KMS-11 (cell line): ENCODE data around the gene NFYB.

Experiments
- H2AFZ ChIP-seq: fragments of 200-600 bp; sonication (generic); 2 replicates; pipeline ENCODE4 v1.6.1; 2016; ENCODE audit warnings: antibody characterized with exemption, mixed run types, low read depth
- H3K27ac ChIP-seq: fragments of 200-600 bp; sonication (generic); 2 replicates; pipeline ENCODE4 v1.6.1; 2016; ENCODE audit warnings: mild to moderate bottlenecking, mixed run types
- H3K27me3 ChIP-seq: fragments of 200-600 bp; sonication (generic); 2 replicates; pipeline ENCODE4 v1.6.1; 2017; ENCODE audit warnings: mild to moderate bottlenecking, low read depth, mixed run types, moderate library complexity; ENCODE audit not compliant: insufficient read depth
- H3K36me3 ChIP-seq: fragments of 200-600 bp; sonication (generic); 2 replicates; pipeline ENCODE4 v1.6.1; 2017; ENCODE audit warnings: mild to moderate bottlenecking, mixed run types; ENCODE audit not compliant: insufficient read depth
- H3K4me1 ChIP-seq: fragments of 200-600 bp; sonication (generic); 2 replicates; pipeline ENCODE4 v1.6.1; 2016; ENCODE audit warnings: mild to moderate bottlenecking, low read depth, mixed run types; ENCODE audit not compliant: poor library complexity, severe bottlenecking
- H3K4me2 ChIP-seq: fragments of 200-600 bp; sonication (generic); 2 replicates; pipeline ENCODE4 v1.7.0; 2016; ENCODE audit warnings: mild to moderate bottlenecking, mixed run types
- H3K4me3 ChIP-seq: fragments of 200-600 bp; sonication (generic); IDR thresholded peaks from 2 replicates; pipeline ENCODE4 v1.6.1; 2017; ENCODE audit warnings: low read depth, low read length, mixed read lengths; ENCODE audit not compliant: insufficient read depth
- H3K79me2 ChIP-seq: fragments of 200-600 bp; sonication (generic); 2 replicates; pipeline ENCODE4 v1.6.1; 2016; ENCODE audit warnings: low read depth, mixed run types; ENCODE audit not compliant: insufficient read depth
- H3K9ac ChIP-seq: fragments of 200-600 bp; sonication (generic); 2 replicates; pipeline ENCODE4 v1.6.1; 2016; ENCODE audit warnings: mild to moderate bottlenecking, mixed run types
- H4K20me1 ChIP-seq: fragments of 200-600 bp; sonication (generic); 2 replicates; pipeline ENCODE4 v1.6.1; 2016; ENCODE audit warnings: mild to moderate bottlenecking, mixed run types; ENCODE audit not compliant: insufficient read depth
- TF ChIP-seq, protein P1 (sequence below): fragments of 200-600 bp; sonication (generic); conservative IDR thresholded peaks from 2 replicates; pipeline ENCODE4 v1.6.1; 2017; ENCODE audit warnings: low read depth, mild to moderate bottlenecking, antibody characterized with exemption, low read length, moderate library complexity, mixed read lengths

The NFYB gene

DNA sequence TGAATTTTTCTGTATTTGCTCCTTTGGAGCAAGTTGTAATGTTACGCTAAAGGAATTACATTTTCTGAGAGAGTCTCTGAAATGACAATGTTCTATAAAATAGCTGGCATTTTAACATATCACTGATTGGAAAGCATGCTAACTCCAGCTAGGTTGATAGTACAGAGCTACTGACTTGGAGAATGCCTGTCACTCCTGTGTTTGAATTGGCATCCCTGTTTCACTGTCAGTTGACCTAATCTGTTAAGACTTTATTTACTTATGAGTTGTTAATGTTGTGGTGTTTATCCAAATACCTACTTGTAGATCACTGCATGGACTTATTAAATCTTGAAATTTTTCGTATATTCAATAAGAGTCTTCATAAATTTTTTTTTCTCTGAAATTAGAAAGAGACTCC lies 40.1 kb downstream of the NFYB start:
- H3K4me3 ChIP-seq, result no peak overlapping the region
- no peak overlapping the region for H3K27ac ChIP-seq
- H3K79me2 ChIP-seq, result no peaks in the 10 kb centered on the region
- H3K36me3 ChIP-seq, result no peaks in the 10 kb centered on the region
- H2AFZ ChIP-seq, result no peak overlapping the region
- no peaks in the 10 kb centered on the region for H3K4me1 ChIP-seq
- TF ChIP-seq, protein P1, sequence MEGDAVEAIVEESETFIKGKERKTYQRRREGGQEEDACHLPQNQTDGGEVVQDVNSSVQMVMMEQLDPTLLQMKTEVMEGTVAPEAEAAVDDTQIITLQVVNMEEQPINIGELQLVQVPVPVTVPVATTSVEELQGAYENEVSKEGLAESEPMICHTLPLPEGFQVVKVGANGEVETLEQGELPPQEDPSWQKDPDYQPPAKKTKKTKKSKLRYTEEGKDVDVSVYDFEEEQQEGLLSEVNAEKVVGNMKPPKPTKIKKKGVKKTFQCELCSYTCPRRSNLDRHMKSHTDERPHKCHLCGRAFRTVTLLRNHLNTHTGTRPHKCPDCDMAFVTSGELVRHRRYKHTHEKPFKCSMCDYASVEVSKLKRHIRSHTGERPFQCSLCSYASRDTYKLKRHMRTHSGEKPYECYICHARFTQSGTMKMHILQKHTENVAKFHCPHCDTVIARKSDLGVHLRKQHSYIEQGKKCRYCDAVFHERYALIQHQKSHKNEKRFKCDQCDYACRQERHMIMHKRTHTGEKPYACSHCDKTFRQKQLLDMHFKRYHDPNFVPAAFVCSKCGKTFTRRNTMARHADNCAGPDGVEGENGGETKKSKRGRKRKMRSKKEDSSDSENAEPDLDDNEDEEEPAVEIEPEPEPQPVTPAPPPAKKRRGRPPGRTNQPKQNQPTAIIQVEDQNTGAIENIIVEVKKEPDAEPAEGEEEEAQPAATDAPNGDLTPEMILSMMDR, result no peak
- H4K20me1 ChIP-seq, result no peaks in the 10 kb centered on the region
- H3K4me2 ChIP-seq, result no peak overlapping the region
- no peaks in the 10 kb centered on the region for H3K27me3 ChIP-seq
- H3K9ac ChIP-seq, result no peak overlapping the region

DNA sequence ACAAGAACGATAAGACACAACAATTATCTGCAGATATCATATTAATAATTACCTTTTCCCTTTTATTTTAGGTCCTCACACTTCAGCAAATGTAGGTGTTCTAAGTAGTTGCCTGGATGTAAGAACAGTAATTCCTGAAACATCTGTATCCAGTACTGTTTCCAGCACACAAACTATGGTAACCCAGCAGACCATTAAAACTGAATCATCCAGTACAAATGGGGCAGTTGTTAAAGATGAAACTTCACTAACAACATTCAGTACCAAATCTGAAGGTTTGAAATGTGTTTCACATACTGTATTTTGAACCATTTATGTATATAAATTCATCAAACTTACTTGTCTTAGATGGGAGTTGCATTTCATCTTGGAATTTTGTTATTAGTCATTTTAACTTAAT lies 42.7 kb downstream of the NFYB start:
- H2AFZ ChIP-seq, result no peak overlapping the region
- H3K4me3 ChIP-seq, result no peak overlapping the region
- no peaks in the 10 kb centered on the region for H3K79me2 ChIP-seq
- no peaks in the 10 kb centered on the region for H4K20me1 ChIP-seq
- no peak overlapping the region for H3K9ac ChIP-seq
- H3K27ac ChIP-seq, result no peak overlapping the region
- no peak overlapping the region for H3K4me2 ChIP-seq
- TF ChIP-seq, protein P1, result no peak
- no peaks in the 10 kb centered on the region for H3K4me1 ChIP-seq
- no peaks in the 10 kb centered on the region for H3K36me3 ChIP-seq
- no peaks in the 10 kb centered on the region for H3K27me3 ChIP-seq

DNA sequence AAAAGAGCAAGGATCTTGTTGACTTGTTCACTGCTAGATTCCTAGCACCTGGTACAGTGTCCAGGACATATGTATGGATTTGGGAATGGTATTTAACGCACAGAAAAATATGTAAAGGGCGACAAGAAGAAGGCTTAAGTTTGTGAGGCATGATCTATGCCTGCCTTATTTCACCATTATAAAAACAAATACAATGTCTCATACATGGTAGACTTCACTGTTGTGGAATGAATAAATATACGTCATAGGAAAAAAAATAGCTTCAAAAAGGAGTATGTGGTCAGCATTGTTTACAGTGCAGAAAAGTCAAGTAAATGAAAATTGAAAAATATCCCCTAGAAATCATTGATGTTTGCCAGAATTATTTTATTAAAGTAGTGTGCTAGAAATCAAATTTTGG lies 43.7 kb downstream of the NFYB start:
- H3K4me2 ChIP-seq, result no peak overlapping the region
- H3K4me3 ChIP-seq, result no peak overlapping the region
- H3K36me3 ChIP-seq, result no peaks in the 10 kb centered on the region
- no peak overlapping the region for H2AFZ ChIP-seq
- H3K79me2 ChIP-seq, result no peaks in the 10 kb centered on the region
- no peaks in the 10 kb centered on the region for H3K4me1 ChIP-seq
- H3K27ac ChIP-seq, result no peak overlapping the region
- TF ChIP-seq, protein P1, result no peak
- no peaks in the 10 kb centered on the region for H3K27me3 ChIP-seq
- H3K9ac ChIP-seq, result no peak overlapping the region
- H4K20me1 ChIP-seq, result no peaks in the 10 kb centered on the region

DNA sequence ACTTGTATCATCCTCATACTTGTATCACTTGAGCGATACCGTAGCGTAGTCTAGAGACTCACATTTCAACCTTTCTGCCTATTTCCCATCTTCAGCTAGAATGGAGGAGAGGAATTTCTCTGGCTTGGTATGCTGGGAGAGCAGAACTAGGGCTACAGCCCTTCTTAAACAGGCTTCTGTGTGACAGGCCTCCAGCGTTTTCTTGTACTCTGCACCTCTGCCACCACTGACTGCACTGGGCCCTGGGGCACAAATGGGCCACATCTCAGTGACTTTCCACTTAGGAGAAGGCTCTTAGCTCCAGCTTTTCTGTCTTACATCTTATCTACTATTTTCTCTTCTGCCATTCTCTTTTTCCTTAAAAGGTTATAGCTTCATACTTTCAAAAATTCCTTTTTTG lies 46.9 kb downstream of the NFYB start:
- Histone ChIP-seq H3K79me2 (no peaks in the 10 kb centered on the region), H3K4me2 (no peak overlapping the region), H3K9ac (no peak overlapping the region), H3K36me3 (no peaks in the 10 kb centered on the region), H2AFZ (no peak overlapping the region), H3K27me3 (no peaks in the 10 kb centered on the region), H3K27ac (no peak overlapping the region), H3K4me1 (no peaks in the 10 kb centered on the region), H4K20me1 (no peaks in the 10 kb centered on the region), H3K4me3 (no peak overlapping the region)
- TF ChIP-seq, protein P1, result no peak

DNA sequence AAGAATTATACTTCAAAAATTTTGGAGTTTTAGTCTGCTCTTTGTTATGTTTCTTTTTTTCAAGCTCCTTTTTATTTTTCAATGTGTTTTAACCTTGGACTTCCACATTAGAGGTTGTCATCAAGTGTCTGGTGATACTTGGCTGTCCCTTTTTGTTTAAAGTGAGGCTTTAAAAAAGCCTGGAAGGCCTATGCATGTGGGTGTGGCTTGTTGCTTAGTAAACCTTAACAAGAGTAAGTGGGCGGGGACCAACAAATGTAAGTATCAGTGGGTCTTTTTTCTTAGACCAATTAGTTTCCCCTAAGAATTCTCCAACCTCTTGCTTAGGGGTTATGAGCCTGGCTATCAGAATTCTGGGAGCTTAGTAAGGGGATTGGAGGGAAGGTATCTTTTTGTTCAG lies 47.3 kb downstream of the NFYB start:
- TF ChIP-seq, protein P1, result no peak
- no peak overlapping the region for H3K27ac ChIP-seq
- H4K20me1 ChIP-seq, result no peaks in the 10 kb centered on the region
- H2AFZ ChIP-seq, result no peak overlapping the region
- no peaks in the 10 kb centered on the region for H3K36me3 ChIP-seq
- no peaks in the 10 kb centered on the region for H3K79me2 ChIP-seq
- H3K27me3 ChIP-seq, result no peaks in the 10 kb centered on the region
- H3K9ac ChIP-seq, result no peak overlapping the region
- no peaks in the 10 kb centered on the region for H3K4me1 ChIP-seq
- H3K4me3 ChIP-seq, result no peak overlapping the region
- no peak overlapping the region for H3K4me2 ChIP-seq
